MV-4-11 (cell line): ENCODE results near the gene TM4SF4.

Experiments used
- DNase-seq: peaks from one replicate; lab custom pipeline; 2025; lab: John Stamatoyannopoulos, UW

The TM4SF4 gene

DNA sequence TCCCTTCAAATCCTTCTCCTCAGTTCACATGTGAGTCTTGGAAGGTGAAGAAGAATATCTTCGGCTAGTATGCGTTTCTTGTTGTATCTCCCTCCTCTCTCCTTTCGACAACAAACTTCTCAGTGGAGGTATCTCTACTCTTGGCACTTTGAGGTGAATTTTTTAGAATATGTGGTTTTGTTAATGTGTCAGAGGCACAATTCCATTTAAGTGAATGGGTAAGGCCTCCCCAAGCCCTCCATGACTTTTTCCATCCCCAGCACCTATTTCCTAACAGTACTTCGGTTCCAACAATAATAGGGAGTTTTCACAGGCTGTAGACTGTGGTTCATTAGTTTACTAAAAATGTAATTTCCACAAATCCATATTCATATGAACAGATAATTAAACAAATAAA, 74.2 kb downstream of the TM4SF4 start:
- no peak for DNase-seq

DNA sequence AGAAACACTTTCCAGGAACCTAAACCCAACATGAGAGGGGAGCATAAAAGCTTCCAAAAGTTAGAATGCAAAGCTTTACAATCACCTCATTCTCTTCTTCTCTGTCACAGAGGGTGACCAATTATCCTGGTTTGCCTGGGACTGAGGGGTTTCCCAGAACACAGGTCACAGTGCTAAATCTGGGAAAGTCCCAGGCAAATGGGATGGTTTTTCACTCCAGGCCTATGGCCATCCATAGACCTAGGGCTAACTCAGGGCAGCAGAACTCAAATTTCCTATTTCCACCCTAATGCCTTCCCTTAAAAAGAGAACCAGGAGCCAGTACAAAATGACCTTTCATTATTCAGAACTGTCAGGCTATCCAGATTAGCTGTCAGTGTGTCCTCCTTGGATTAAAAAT, 77.0 kb downstream of the TM4SF4 start:
- DNase-seq: no peak

DNA sequence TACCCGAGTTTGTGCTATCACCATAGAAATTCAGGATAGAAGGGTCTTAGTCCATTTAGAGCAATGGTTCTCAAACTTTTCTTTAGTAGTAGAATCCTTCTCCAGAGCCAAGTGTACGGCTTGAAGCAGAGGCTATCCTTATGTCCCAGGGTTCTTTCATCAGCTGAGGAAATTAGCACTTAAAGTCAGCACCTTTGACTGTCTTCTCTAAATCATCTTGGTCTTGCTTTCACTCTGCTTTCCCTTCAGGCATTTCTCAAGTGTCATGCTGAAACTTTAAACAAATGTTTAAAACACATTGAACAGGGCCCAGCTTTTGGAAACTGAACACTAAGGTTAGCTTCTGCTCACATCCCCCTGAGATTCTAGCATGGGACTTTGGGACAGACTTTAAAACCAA, 78.2 kb downstream of the TM4SF4 start:
- no peak for DNase-seq
